GM12878 (cell line): ENCODE measurements around the gene MAPKAPK3. TPM values are rescaled to one million over a fixed set of nuclear protein-coding genes. Genes with fewer than 3 reads are reported as not detected.

Source experiments
- ATAC-seq: fragments of 200-7000 bp; cut with Tn5 transposase; 3 replicates; pipeline ENCODE4 v1.9.1; 2020; ENCODE audit warnings: mild to moderate bottlenecking, moderate library complexity
- BruUV-seq: library from RNA; stranded (reverse); fragments of 400-500 nt; replicated peaks from 2 replicates; lab custom pipeline; 2021; lab: Mats Ljungman, UMichigan
- CTCF ChIA-PET: fragments of 300-600 bp; sonication (Branson Sonifier 250); formaldehyde crosslinking; extraction: SDS; loops from one replicate; lab custom pipeline; 2021; ENCODE audit warnings: inconsistent platforms; lab: Yijun Ruan, JAX
- POLR2A ChIA-PET: fragments of 350-600 bp; formaldehyde crosslinking; extraction: SDS; loops from one replicate; lab custom pipeline; 2021; ENCODE audit warnings: inconsistent platforms; lab: Charles Lee
- RAD21 ChIA-PET: fragments of 300-600 bp; sonication (Branson Sonifier 250); formaldehyde crosslinking; loops from one replicate; lab custom pipeline; 2023; ENCODE audit warnings: antibody characterized with exemption; ENCODE audit not compliant: unreplicated experiment; lab: Charles Lee
- SMC1A ChIA-PET: fragments of 300-600 bp; sonication (Branson Sonifier 250); formaldehyde crosslinking; loops from one replicate; lab custom pipeline; 2023; ENCODE audit not compliant: unreplicated experiment, uncharacterized antibody; lab: Charles Lee
- DNase-seq: peaks from one replicate; pipeline ENCODE4 v3.0.0-alpha.2; 2011; ENCODE audit warnings: low read depth, low spot score
- FAIRE-seq: peaks from 3 replicates; lab custom pipeline; 2011; peaks lifted over from hg19 to GRCh38; lab: Jason Lieb, UNC
- H2AFZ ChIP-seq: 2 replicates; pipeline ENCODE4 v1.6.0; 2011; ENCODE audit warnings: low read depth, low read length, control low read depth; ENCODE audit not compliant: control insufficient read depth
- H3K27ac ChIP-seq: 2 replicates; pipeline ENCODE4 v1.5.1; 2011; ENCODE audit warnings: control low read depth; ENCODE audit not compliant: control insufficient read depth, insufficient read depth
- H3K27me3 ChIP-seq, 2 experiments: replicated peaks in 1 of 2; 2 replicates each; pipeline versions ENCODE4 v1.6.0 to v1.6.1; 2011; ENCODE audit warnings: low read length in 1 of 2; ENCODE audit not compliant: control insufficient read depth in 2 of 2, insufficient read depth in 2 of 2
- H3K36me3 ChIP-seq, 2 experiments: 2 replicates each; pipeline ENCODE4 v1.5.1; 2011; ENCODE audit warnings: low read length in 1 of 2; ENCODE audit not compliant: control insufficient read depth in 2 of 2, insufficient read depth in 2 of 2
- H3K4me1 ChIP-seq: 2 replicates; pipeline ENCODE4 v1.6.1; 2011; ENCODE audit warnings: mild to moderate bottlenecking, low read length, moderate library complexity, mixed read lengths; ENCODE audit not compliant: control insufficient read depth, insufficient read depth
- H3K4me2 ChIP-seq: 2 replicates; pipeline ENCODE4 v1.6.0; 2011; ENCODE audit warnings: control low read depth; ENCODE audit not compliant: control insufficient read depth, insufficient read depth
- H3K4me3 ChIP-seq: fragments of 200-600 bp; sonication (generic); 2 replicates; pipeline ENCODE4 v1.5.1; 2016
- H3K79me2 ChIP-seq: 2 replicates; pipeline ENCODE4 v1.6.0; 2011; ENCODE audit warnings: low read length; ENCODE audit not compliant: control insufficient read depth, insufficient read depth
- H3K9ac ChIP-seq: 2 replicates; pipeline ENCODE4 v1.8.0; 2011; ENCODE audit warnings: low read length, control low read depth, mixed read lengths; ENCODE audit not compliant: control insufficient read depth, insufficient read depth
- H3K9me3 ChIP-seq: replicated peaks from 3 replicates; pipeline ENCODE4 v1.5.1; 2011; ENCODE audit warnings: mild to moderate bottlenecking, low read length; ENCODE audit not compliant: control insufficient read depth, insufficient read depth
- H4K20me1 ChIP-seq: 2 replicates; pipeline ENCODE4 v1.6.0; 2011; ENCODE audit not compliant: control insufficient read depth, insufficient read depth
- CBX3 ChIP-seq: fragments of 200-600 bp; sonication (generic); IDR thresholded peaks from 2 replicates; pipeline ENCODE4 v1.6.1; 2016; ENCODE audit warnings: low read depth, borderline replicate concordance
- CHD4 ChIP-seq: fragments of 200-600 bp; sonication (generic); IDR thresholded peaks from 2 replicates; pipeline ENCODE4 v1.6.1; 2016; ENCODE audit warnings: mild to moderate bottlenecking
- DPF2 ChIP-seq: fragments of 450-650 bp; IDR thresholded peaks from 2 replicates; pipeline ENCODE4 v1.6.1; 2017; ENCODE audit warnings: mild to moderate bottlenecking
- EZH2 ChIP-seq: IDR thresholded peaks from 2 replicates; pipeline ENCODE4 v1.6.1; 2012; ENCODE audit warnings: low read depth, mild to moderate bottlenecking, control low read depth, inconsistent platforms, low read length, borderline replicate concordance; ENCODE audit not compliant: control insufficient read depth
- HDAC2 ChIP-seq: fragments of 200-600 bp; sonication (generic); IDR thresholded peaks from 2 replicates; pipeline ENCODE4 v1.6.1; 2017
- KDM1A ChIP-seq: fragments of 200-600 bp; sonication (generic); IDR thresholded peaks from 2 replicates; pipeline ENCODE4 v1.6.1; 2016; ENCODE audit warnings: borderline replicate concordance
- LARP7 ChIP-seq: fragments of 450-650 bp; IDR thresholded peaks from 2 replicates; pipeline ENCODE4 v1.6.1; 2017; ENCODE audit warnings: mild to moderate bottlenecking
- POU2F2 ChIP-seq: IDR thresholded peaks from 3 replicates; pipeline ENCODE4 v1.6.1; 2011; ENCODE audit warnings: low read depth, mild to moderate bottlenecking, low read length, borderline replicate concordance
- SP1 ChIP-seq: IDR thresholded peaks from one replicate; pipeline ENCODE4 v1.6.1; 2011; ENCODE audit warnings: low read depth, low read length
- SUPT20H ChIP-seq: IDR thresholded peaks from 2 replicates; pipeline ENCODE4 v1.6.1; 2011; ENCODE audit warnings: low read depth, mild to moderate bottlenecking, low read length, moderate library complexity, borderline replicate concordance; ENCODE audit not compliant: control insufficient read depth
- TAF1 ChIP-seq: IDR thresholded peaks from 2 replicates; pipeline ENCODE4 v1.6.1; 2011; ENCODE audit warnings: mild to moderate bottlenecking, low read depth, low read length, borderline replicate concordance
- YBX1 ChIP-seq: fragments of 450-650 bp; IDR thresholded peaks from 2 replicates; pipeline ENCODE4 v1.6.1; 2016; ENCODE audit warnings: antibody characterized with exemption
- YY1 ChIP-seq: IDR thresholded peaks from 2 replicates; pipeline ENCODE4 v1.6.1; 2011; ENCODE audit warnings: low read depth, mild to moderate bottlenecking, low read length
- ZNF217 ChIP-seq: fragments of 450-650 bp; IDR thresholded peaks from 2 replicates; pipeline ENCODE4 v1.6.1; 2017; ENCODE audit warnings: antibody characterized with exemption, mild to moderate bottlenecking
- WGBS: methylation state at CpG from one replicate; pipeline ENCODE4 v1.1.6; 2016; ENCODE audit warnings: low lambda C conversion rate; ENCODE audit not compliant: insufficient replicate concordance, insufficient coverage; ENCODE audit errors: missing lambda C conversion rate; 5-methylcytosine and 5-hydroxymethylcytosine counted together
- in situ Hi-C: fragments of 300-500 bp; cut with MboI; formaldehyde crosslinking; loops from 9 replicates; pipeline ENCODE4 v1.14.3; 2018; ENCODE audit warnings: mixed read lengths
- intact Hi-C: fragments of 100-400 bp; cut with micrococcal nuclease; formaldehyde crosslinking; loops from one replicate; pipeline ENCODE4 v1.14.2; 2022; ENCODE audit not compliant: unreplicated experiment
- polyA plus RNA-seq, 11 experiments: library from polyadenylated mRNA; depleted of rRNA in 4 of 11; unstranded in 6 of 11; stranded (reverse) in 5 of 11; fragments of >200 nt; fragmentation: Nextera tagmentation in 4 of 11; fragmentation: Illumina TruSeq in 1 of 11; extraction: Ambion mirVana in 4 of 11; extraction: Trizol in 1 of 11; gene quantifications; 1 replicate in 1 of 11; 2 replicates in 10 of 11; pipeline versions ENCODE4 v1.2.1 to v1.2.3, GENCODE V29; 2011 to 2016; ENCODE audit warnings: inconsistent platforms in 2 of 11, missing spikeins in 2 of 11, low read depth in 1 of 11
- total RNA-seq, 4 experiments: library from RNA; depleted of rRNA in 3 of 4; stranded (reverse); fragments of >200 nt in 3 of 4; fragmentation: Illumina TruSeq in 1 of 4; extraction: Trizol in 1 of 4; gene quantifications; 2 replicates each; pipeline versions ENCODE4 v1.2.1 to v1.2.3, GENCODE V29; 2013 to 2021
- TF ChIP-seq, protein P1 (sequence below): fragments of 450-650 bp; IDR thresholded peaks from 2 replicates; pipeline ENCODE4 v1.6.1; 2017; ENCODE audit warnings: mild to moderate bottlenecking, low read depth, inconsistent platforms; ENCODE audit not compliant: poor library complexity, severe bottlenecking
- TF ChIP-seq, protein P2 (sequence below): fragments of 450-650 bp; IDR thresholded peaks from 2 replicates; pipeline ENCODE4 v1.6.1; 2016; ENCODE audit warnings: mild to moderate bottlenecking
- TF ChIP-seq, protein P3 (sequence below): fragments of 450-650 bp; IDR thresholded peaks from 2 replicates; pipeline ENCODE4 v1.6.1; 2017; ENCODE audit warnings: antibody characterized with exemption, mild to moderate bottlenecking, moderate library complexity

MAPKAPK3 gene
- total and polyA plus RNA-seq, 10 of the 15 experiments (the other 5 are each of a cell fraction or from before 2014, with no cell fraction given), result 7.9 to 66.0 (median 39.0) TPM

DNA sequence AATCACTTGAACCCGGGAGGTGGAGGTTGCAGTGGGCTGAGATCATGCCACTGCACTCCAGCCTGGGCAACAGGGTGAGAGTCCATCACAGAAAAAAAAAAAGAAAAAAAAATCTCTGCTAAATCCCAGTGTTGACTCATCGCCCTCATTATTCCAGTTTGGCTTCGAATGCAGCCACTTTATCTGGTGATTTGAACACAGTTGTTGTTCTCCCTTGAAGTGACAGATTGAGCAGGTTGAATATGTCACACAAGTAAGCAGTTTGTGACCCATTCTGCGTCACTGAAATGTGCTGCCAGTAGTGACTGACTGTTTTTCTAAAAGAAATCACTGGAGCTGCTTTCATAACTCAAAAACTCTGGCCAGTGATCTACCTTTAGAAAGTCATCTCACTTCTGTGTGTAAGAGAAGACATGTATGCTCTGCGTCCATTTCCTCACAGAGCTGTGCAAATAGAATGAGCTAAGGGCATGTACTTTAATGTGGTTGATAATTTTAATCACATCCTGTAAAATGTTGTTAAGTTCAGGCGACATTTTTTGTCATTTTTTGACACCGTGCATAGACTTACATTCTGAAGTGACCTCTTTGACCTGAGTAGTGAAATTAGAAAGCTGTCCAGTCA, 70.3 kb downstream of the MAPKAPK3 start (continued):
- TF ChIP-seq POU2F2 (no peak), SUPT20H (no peak), CHD4 (no peak), CBX3 (no peak)
- TF ChIP-seq, all 136 proteins: peak for 0

DNA sequence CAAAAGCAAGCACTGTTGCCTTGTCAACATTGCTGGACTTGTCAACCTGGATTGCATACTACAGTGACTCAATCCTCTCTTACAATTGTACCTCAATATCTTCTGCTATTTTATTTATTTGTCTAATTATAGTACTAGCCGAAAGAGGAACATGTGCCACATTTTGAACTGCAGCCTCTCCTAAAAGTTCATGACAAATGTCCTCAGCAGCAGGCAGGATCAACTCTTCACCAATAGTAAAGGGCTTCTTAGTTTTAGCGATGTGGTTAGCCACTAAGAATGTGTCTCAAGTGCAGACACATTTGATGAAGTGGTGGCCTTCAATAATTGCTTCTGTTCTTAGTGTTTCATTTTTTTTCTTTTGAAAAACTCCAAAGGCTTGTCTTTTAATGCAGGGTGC, 71.0 kb downstream of the MAPKAPK3 start:
- no TSS peak for BruUV-seq
- no peak for ATAC-seq
- intact Hi-C loops (no loop called here), in situ Hi-C loops (no loop called here)
- WGBS, result 13% methylated on average over 2 of the region's 2 CpGs
- Histone ChIP-seq H3K4me1 (no peaks in the 10 kb centered on the region), H3K4me3 (no peak overlapping the region), H3K27me3 (peaks cover 0 to 3% of the 10 kb centered on the region in 2 experiments; a peak in 2 of 4 replicates), H3K79me2 (no peaks in the 10 kb centered on the region), H4K20me1 (no peaks in the 10 kb centered on the region), H3K4me2 (no peak overlapping the region), H3K36me3 (no peaks in the 10 kb centered on the region), H3K27ac (no peak overlapping the region), H2AFZ (no peak overlapping the region), H3K9me3 (no peaks in the 10 kb centered on the region; the same call in 2 of the 3 replicates), H3K9ac (no peak overlapping the region)
- ChIA-PET SMC1A (no interaction called here), POLR2A (no interaction called here), RAD21 (no interaction called here), CTCF (no interaction called here)
- no peak for FAIRE-seq
- no peak for DNase-seq
- TF ChIP-seq EZH2 (no peak), ZNF217 (no peak), CHD4 (no peak), YBX1 (no peak), LARP7 (no peak), SP1 (no peak), HDAC2 (no peak), YY1 (no peak), TAF1 (no peak), DPF2 (no peak), KDM1A (no peak)
- TF ChIP-seq, protein P1, sequence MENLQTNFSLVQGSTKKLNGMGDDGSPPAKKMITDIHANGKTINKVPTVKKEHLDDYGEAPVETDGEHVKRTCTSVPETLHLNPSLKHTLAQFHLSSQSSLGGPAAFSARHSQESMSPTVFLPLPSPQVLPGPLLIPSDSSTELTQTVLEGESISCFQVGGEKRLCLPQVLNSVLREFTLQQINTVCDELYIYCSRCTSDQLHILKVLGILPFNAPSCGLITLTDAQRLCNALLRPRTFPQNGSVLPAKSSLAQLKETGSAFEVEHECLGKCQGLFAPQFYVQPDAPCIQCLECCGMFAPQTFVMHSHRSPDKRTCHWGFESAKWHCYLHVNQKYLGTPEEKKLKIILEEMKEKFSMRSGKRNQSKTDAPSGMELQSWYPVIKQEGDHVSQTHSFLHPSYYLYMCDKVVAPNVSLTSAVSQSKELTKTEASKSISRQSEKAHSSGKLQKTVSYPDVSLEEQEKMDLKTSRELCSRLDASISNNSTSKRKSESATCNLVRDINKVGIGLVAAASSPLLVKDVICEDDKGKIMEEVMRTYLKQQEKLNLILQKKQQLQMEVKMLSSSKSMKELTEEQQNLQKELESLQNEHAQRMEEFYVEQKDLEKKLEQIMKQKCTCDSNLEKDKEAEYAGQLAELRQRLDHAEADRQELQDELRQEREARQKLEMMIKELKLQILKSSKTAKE, result no peak
- TF ChIP-seq, protein P2, sequence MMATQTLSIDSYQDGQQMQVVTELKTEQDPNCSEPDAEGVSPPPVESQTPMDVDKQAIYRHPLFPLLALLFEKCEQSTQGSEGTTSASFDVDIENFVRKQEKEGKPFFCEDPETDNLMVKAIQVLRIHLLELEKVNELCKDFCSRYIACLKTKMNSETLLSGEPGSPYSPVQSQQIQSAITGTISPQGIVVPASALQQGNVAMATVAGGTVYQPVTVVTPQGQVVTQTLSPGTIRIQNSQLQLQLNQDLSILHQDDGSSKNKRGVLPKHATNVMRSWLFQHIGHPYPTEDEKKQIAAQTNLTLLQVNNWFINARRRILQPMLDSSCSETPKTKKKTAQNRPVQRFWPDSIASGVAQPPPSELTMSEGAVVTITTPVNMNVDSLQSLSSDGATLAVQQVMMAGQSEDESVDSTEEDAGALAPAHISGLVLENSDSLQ, result no peak
- TF ChIP-seq, protein P3, sequence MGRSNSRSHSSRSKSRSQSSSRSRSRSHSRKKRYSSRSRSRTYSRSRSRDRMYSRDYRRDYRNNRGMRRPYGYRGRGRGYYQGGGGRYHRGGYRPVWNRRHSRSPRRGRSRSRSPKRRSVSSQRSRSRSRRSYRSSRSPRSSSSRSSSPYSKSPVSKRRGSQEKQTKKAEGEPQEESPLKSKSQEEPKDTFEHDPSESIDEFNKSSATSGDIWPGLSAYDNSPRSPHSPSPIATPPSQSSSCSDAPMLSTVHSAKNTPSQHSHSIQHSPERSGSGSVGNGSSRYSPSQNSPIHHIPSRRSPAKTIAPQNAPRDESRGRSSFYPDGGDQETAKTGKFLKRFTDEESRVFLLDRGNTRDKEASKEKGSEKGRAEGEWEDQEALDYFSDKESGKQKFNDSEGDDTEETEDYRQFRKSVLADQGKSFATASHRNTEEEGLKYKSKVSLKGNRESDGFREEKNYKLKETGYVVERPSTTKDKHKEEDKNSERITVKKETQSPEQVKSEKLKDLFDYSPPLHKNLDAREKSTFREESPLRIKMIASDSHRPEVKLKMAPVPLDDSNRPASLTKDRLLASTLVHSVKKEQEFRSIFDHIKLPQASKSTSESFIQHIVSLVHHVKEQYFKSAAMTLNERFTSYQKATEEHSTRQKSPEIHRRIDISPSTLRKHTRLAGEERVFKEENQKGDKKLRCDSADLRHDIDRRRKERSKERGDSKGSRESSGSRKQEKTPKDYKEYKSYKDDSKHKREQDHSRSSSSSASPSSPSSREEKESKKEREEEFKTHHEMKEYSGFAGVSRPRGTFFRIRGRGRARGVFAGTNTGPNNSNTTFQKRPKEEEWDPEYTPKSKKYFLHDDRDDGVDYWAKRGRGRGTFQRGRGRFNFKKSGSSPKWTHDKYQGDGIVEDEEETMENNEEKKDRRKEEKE, result no peak
